ENCODE results near the gene LY86. TPM values are rescaled to one million over a fixed set of nuclear protein-coding genes. Genes with fewer than 3 reads are reported as not detected.
A peak's percentile ranks its signal among the peaks of the same experiment; 100 is the strongest.

The LY86 gene
- total and polyA plus RNA-seq, 9 of the 15 experiments (the other 6 are each of a cell fraction or from before 2014, with no cell fraction given) = 0.08 to 0.20 TPM; not detected in 7

- TF ChIP-seq AFF1 (IDR thresholded peaks at IDR 0.05; ENCODE audit: low read depth in 1 of 2, partially characterized antibody in 2 of 2) = peak in 1 of 2 experiments; percentile 30
- TF ChIP-seq TEAD2 (tag; IDR thresholded peaks at IDR 0.05) = no peak
- TF ChIP-seq PTRF (tag; IDR thresholded peaks at IDR 0.05) = peak; percentile 63; the same call in 1 of the 2 replicates
- TF ChIP-seq TCFL5 (CRISPR knock-in tag; conservative IDR thresholded peaks at IDR 0.05) = 0 out of 2 replicates have a peak, but pooled peaks have one; percentile 9
- no peak for TF ChIP-seq ZBTB1 (CRISPR knock-in tag; IDR thresholded peaks at IDR 0.05; ENCODE audit: borderline replicate concordance, low read depth)
- TF ChIP-seq RBM25 (IDR thresholded peaks at IDR 0.05; ENCODE audit: low read depth, low read length, severe bottlenecking) = no peak
- peak in 1 of 2 experiments; percentile 39; a peak in 1 of 4 replicates for TF ChIP-seq TEAD1 (CRISPR knock-in tag; IDR thresholded peaks at IDR 0.05)
- peak; percentile 85 for TF ChIP-seq USF1 (CRISPR knock-in tag; IDR thresholded peaks at IDR 0.05)
- peak; percentile 70 for TF ChIP-seq SMAD3 (CRISPR knock-in tag; conservative IDR thresholded peaks at IDR 0.05)
- TF ChIP-seq THAP7 (CRISPR knock-in tag; IDR thresholded peaks at IDR 0.05) = peak; percentile 71; the same call in 1 of the 2 replicates
- peak; percentile 42; the same call in 1 of the 2 replicates for TF ChIP-seq BRD4 (IDR thresholded peaks at IDR 0.05)
- TF ChIP-seq HLTF (IDR thresholded peaks at IDR 0.05) = no peak
- no peak for TF ChIP-seq TAF1 (IDR thresholded peaks at IDR 0.05; ENCODE audit: control insufficient read depth, extremely low read depth, insufficient read depth, low read length, severe bottlenecking)
- no peak for TF ChIP-seq TCF15 (CRISPR knock-in tag; IDR thresholded peaks at IDR 0.05)
- peak; percentile 30; the same call in 1 of the 2 replicates for TF ChIP-seq ZBTB9 (CRISPR knock-in tag; IDR thresholded peaks at IDR 0.05)
- 0 out of 2 replicates have a peak, but pooled peaks have one; percentile 19 for TF ChIP-seq ZNF77 (CRISPR knock-in tag; IDR thresholded peaks at IDR 0.05)
These were observed 69.3 kb downstream of the LY86 start (continued) for GRCh38 chr6:6657820-6658217.
